CD4-positive, CD25-positive, alpha-beta regulatory T cell (primary cell): Measurements from ENCODE around the gene HOXC10. TPM values are rescaled to one million over a fixed set of nuclear protein-coding genes. Genes with fewer than 3 reads are reported as not detected.
A peak's percentile ranks its signal among the peaks of the same experiment; 100 is the strongest.

Experiments
- ATAC-seq, 2 donors: fragments of 150-1000 bp; cut with Tn5 transposase; one replicate each; pipeline ENCODE4 v1.10.0; 2021; ENCODE audit warnings: low read depth in 2 of 2, moderate number of reproducible peaks in 2 of 2, moderate library complexity in 1 of 2
- DNase-seq, 3 donors: peaks; one replicate each; pipeline versions ENCODE4 v3.0.0 to v3.0.0-alpha.2; 2012 to 2022; ENCODE audit warnings: mixed read lengths in 1 of 3
- H3K27ac ChIP-seq: one replicate; pipeline ENCODE4 v1.7.0; 2013; ENCODE audit warnings: mild to moderate bottlenecking, low read length; ENCODE audit not compliant: insufficient read depth, poor library complexity, severe bottlenecking
- H3K27me3 ChIP-seq: one replicate; pipeline ENCODE4 v1.7.0; 2013; ENCODE audit warnings: low read length; ENCODE audit not compliant: control insufficient read depth, insufficient read depth
- H3K36me3 ChIP-seq: one replicate; pipeline ENCODE4 v1.7.0; 2013; ENCODE audit warnings: mild to moderate bottlenecking, low read length, moderate library complexity; ENCODE audit not compliant: control insufficient read depth, insufficient read depth
- H3K4me1 ChIP-seq: 2 replicates; pipeline ENCODE4 v1.7.0; 2013; ENCODE audit warnings: mild to moderate bottlenecking, low read length; ENCODE audit not compliant: insufficient read depth, control insufficient read depth, poor library complexity, severe bottlenecking
- H3K4me3 ChIP-seq: one replicate; pipeline ENCODE4 v1.7.0; 2013; ENCODE audit warnings: low read depth, mild to moderate bottlenecking, low read length, moderate library complexity
- H3K9me3 ChIP-seq, 2 experiments: 1 replicate in 1 of 2; 2 replicates in 1 of 2; pipeline ENCODE4 v1.7.0; 2013; ENCODE audit warnings: low read length in 2 of 2, mild to moderate bottlenecking in 1 of 2, moderate library complexity in 1 of 2; ENCODE audit not compliant: control insufficient read depth in 2 of 2
- H3K27ac Mint-ChIP-seq, 3 donors: one replicate each; pipeline ENCODE4 v1.8.0; 2020 to 2022; ENCODE audit warnings: mild to moderate bottlenecking in 3 of 3, mixed read lengths in 3 of 3, moderate library complexity in 2 of 3
- H3K27me3 Mint-ChIP-seq: one replicate; pipeline ENCODE4 v1.8.0; 2022; ENCODE audit warnings: mild to moderate bottlenecking, mixed read lengths
- H3K36me3 Mint-ChIP-seq: one replicate; pipeline ENCODE4 v1.8.0; 2020; ENCODE audit warnings: mixed read lengths
- H3K4me1 Mint-ChIP-seq, 4 donors: one replicate each; pipeline ENCODE4 v1.8.0; 2020 to 2022; ENCODE audit warnings: mixed read lengths in 4 of 4, mild to moderate bottlenecking in 1 of 4
- H3K4me3 Mint-ChIP-seq, 4 donors: one replicate each; pipeline ENCODE4 v1.8.0; 2020 to 2022; ENCODE audit warnings: mild to moderate bottlenecking in 4 of 4, mixed read lengths in 4 of 4, moderate library complexity in 3 of 4
- H3K9me3 Mint-ChIP-seq, 7 donors: one replicate each; pipeline ENCODE4 v1.8.0; 2020 to 2022; ENCODE audit warnings: mixed read lengths in 7 of 7, mild to moderate bottlenecking in 3 of 7, moderate library complexity in 2 of 7
- polyA plus RNA-seq, 4 donors: library from polyadenylated mRNA; unstranded; fragments of 300-500 nt; fragmentation: Illumina TruSeq; gene quantifications; one replicate each; pipeline ENCODE4 v1.2.3, GENCODE V29; 2021
- total RNA-seq: library from RNA; stranded (reverse); gene quantifications from one replicate; pipeline ENCODE4 v1.2.3, GENCODE V29; 2022

The HOXC10 gene
- total and polyA plus RNA-seq, 5 donors from 2014 or later: not detected

DNA sequence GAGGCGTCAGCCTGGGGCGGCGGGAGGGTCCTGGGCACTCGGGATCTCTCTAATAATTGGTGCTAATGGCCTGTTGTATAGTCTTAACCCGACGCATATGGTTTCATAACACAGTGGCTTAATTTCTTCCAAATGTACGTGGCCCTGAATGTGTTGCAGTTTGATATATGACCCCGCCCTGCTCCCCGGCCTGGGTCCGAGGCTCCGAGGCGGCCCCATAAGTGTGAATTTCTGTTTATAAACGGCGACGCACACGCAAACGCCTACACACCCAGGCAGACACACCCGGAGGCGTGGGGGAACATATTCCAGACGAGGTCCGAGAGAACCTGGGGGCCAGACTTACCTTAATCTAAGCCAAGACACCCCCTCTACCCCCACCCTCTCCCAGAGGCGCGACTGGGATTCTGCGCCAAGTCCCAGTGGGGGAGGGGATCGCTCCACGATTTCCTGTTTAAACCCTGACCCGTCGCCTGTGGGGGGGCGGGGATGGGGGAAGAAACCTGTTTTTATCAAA lies 33.6 kb downstream of the HOXC10 start:
- DNase-seq (no peak), ATAC-seq (no peak)
- H3K27ac Mint-ChIP-seq: peak overlapping the region in 1 of 3 donors; percentile 63
- Histone ChIP-seq H3K4me1 (peaks cover 25% of the 10 kb centered on the region), H3K4me3 (no peak overlapping the region), H3K27me3 (peaks cover 46% of the 10 kb centered on the region), H3K27ac (no peak overlapping the region), H3K36me3 (no peaks in the 10 kb centered on the region), H3K9me3 (no peaks in the 10 kb centered on the region)
- no peaks in the 10 kb centered on the region for H3K36me3 Mint-ChIP-seq
- peak overlapping the region in 3 of 4 donors; percentile 46 to 86 (median 80) for H3K4me3 Mint-ChIP-seq
- H3K27me3 Mint-ChIP-seq: peaks cover 93% of the 10 kb centered on the region
- H3K9me3 Mint-ChIP-seq: peaks cover 0 to 8% (median 0%) of the 10 kb centered on the region in 7 donors
- H3K4me1 Mint-ChIP-seq: peaks cover 0 to 33% (median 15%) of the 10 kb centered on the region in 4 donors

DNA sequence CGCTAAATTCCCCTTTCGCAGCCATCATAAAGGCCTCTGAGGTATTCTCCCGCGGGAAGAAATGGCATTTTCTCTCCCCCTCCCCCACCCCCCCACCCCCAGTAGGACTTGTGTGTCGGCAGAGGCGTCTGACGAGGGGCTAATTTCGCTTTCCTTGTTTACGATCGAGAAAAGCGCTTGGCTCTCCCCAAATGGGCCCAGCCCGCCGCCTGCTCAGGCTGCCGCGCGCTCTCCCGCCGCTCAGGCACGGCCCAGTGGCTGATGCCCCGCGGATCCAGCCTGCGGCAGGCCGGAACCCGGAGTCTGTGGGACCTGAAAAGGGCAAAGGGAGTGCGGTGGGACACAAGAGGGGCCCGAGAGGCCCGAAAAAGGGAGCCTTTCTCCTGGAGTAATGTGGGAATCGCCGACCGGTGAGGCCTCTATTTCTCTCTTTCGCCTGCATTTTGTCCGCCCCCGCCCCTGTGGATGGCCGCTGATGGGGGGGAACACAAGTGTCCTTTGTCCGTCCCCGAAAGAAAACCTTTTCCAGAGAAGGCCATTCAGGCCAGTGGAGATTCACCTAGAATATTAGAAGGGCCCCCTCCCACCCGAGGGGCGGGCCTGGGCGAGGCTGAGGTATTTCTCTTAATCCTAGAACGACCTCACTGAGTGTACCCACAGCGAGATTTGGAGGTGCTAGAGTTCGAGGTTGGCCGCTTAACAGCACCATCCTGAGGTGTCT lies 34.3 kb downstream of the HOXC10 start:
- H3K9me3 ChIP-seq: no peaks in the 10 kb centered on the region
- H3K36me3 Mint-ChIP-seq: no peaks in the 10 kb centered on the region
- DNase-seq (no peak), ATAC-seq (no peak)
- peaks cover 0 to 33% (median 15%) of the 10 kb centered on the region in 4 donors for H3K4me1 Mint-ChIP-seq
- peaks cover 0 to 8% (median 0%) of the 10 kb centered on the region in 7 donors for H3K9me3 Mint-ChIP-seq
- H3K27ac ChIP-seq: no peak overlapping the region
- no peak overlapping the region for H3K4me3 ChIP-seq
- peaks cover 44% of the 10 kb centered on the region for H3K27me3 ChIP-seq
- no peaks in the 10 kb centered on the region for H3K36me3 ChIP-seq
- peaks cover 24% of the 10 kb centered on the region for H3K4me1 ChIP-seq
- peak overlapping the region in 1 of 3 donors; percentile 48 for H3K27ac Mint-ChIP-seq
- H3K27me3 Mint-ChIP-seq: peaks cover 93% of the 10 kb centered on the region
- H3K4me3 Mint-ChIP-seq: peak overlapping the region in 3 of 4 donors; percentile 19 to 64 (median 29)

DNA sequence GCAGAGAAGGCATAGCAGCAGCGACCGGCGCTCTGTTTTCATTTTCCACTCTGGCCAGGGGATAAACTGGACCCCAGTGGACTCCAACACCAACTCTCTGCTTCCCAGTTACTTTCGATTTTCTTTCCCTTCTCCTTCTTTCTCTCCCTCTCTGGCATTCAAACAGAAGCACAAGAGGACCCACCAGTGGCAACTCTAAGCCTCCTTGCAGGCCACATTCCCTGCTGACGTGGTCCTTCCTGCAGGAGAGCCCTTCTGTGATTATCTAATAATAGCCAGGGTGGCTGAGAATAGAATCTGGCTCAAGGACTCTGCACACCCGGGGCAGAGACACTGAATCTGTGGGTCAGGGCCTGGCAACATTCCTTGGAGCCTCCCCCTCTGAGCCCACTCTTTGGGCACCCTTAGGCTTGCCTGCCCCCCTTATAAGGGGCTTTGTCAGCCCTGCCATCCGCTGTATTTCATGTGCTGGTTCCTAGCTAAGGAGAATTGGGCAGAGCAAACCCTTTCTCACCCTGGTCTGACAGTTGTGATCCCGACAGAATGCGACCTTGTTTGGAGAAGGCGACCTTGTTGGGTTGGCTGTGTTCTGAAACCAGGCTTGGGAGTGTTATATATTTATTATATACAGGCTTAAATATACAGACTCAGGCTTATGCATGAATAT lies 35.1 kb downstream of the HOXC10 start:
- H3K9me3 Mint-ChIP-seq: peaks cover 0 to 8% (median 0%) of the 10 kb centered on the region in 7 donors
- H3K4me3 Mint-ChIP-seq: peak overlapping the region in 3 of 4 donors; percentile 27 to 64 (median 52)
- H3K36me3 Mint-ChIP-seq: no peaks in the 10 kb centered on the region
- Histone ChIP-seq H3K4me3 (no peak overlapping the region), H3K4me1 (peaks cover 18% of the 10 kb centered on the region), H3K9me3 (no peaks in the 10 kb centered on the region), H3K27me3 (peaks cover 44% of the 10 kb centered on the region), H3K36me3 (no peaks in the 10 kb centered on the region), H3K27ac (no peak overlapping the region)
- H3K27ac Mint-ChIP-seq: no peak overlapping the region
- DNase-seq (no peak), ATAC-seq (no peak)
- H3K4me1 Mint-ChIP-seq: peaks cover 0 to 25% (median 10%) of the 10 kb centered on the region in 4 donors
- peaks cover 90% of the 10 kb centered on the region for H3K27me3 Mint-ChIP-seq

DNA sequence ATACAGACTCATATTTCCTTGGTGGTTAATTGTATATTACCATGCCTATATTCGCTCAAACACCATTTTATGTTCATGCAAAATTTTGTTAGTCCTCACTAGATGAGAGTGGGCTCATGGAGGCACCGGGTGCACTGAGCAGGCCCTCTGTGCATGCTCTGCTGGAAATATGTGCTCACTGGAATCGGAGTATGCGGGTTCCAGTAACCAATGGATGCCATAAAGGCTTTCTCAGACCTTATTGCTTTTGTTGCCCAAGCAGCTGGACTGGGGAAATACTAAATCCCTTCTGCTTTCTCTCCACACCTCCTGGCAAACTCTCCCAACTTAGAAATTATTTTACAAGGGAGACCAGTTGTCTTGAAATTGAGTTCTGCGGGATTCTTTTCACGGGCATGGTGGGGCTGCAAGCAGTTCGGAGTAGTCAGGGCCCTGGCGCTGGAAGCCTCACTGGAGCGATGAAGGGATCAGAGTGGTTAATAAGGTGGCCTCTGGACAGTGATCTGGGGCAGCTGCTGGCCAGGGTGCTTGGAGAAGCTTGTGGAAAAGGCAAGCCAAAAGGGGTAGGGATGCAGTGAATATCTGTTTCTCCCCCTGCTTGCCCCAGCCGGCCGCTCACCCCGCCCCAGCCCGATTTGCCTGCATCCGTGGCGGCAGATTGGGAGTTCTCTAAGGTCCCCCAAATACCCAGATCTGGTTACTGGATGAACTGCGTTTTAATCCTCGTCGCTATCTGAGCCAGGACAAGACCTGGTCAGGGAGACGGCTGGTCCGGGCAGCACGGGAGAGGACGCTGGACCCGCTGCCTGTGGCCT lies 35.9 kb downstream of the HOXC10 start:
- peak overlapping the region in 1 of 4 donors; percentile 64 for H3K4me3 Mint-ChIP-seq
- Histone ChIP-seq H3K36me3 (no peaks in the 10 kb centered on the region), H3K27me3 (peaks cover 38% of the 10 kb centered on the region), H3K9me3 (no peaks in the 10 kb centered on the region), H3K4me1 (peaks cover 18% of the 10 kb centered on the region), H3K27ac (no peak overlapping the region), H3K4me3 (no peak overlapping the region)
- H3K4me1 Mint-ChIP-seq: peaks cover 0 to 21% (median 11%) of the 10 kb centered on the region in 4 donors
- H3K9me3 Mint-ChIP-seq: peaks cover 0 to 8% (median 0%) of the 10 kb centered on the region in 7 donors
- ATAC-seq: no peak
- no peak for DNase-seq
- H3K27me3 Mint-ChIP-seq: peaks cover 90% of the 10 kb centered on the region
- no peak overlapping the region for H3K27ac Mint-ChIP-seq
- no peaks in the 10 kb centered on the region for H3K36me3 Mint-ChIP-seq

DNA sequence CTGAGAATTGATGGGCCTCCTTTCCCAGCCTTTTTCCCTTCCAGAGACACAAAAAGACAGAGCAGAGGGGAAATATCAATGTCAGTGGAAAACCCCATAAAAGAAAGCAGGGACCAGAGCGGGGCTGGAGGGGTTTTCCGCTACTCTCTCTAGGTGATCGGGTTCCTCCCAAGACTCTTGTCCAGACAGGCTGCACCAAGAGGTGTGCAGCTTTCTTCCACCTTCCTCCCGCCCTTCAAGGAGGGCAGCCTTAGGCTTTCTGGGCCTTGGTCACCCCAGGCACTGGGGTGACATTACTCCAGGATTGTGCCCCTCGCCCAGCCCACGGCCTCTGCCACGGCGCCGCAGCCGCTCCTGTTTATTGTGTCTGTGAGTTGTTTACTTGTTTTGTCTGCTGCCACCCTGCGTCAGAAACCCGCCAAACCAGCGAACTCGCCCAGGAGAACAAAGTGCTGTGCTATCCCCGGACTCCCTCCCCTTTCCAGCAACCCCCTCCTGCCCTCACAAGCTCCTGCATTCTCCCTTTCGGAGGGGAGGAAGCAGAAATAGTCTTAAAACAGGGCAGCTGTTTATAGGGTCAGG lies 36.6 kb downstream of the HOXC10 start:
- H3K36me3 ChIP-seq: no peaks in the 10 kb centered on the region
- ATAC-seq: no peak
- H3K4me1 ChIP-seq: peaks cover 18% of the 10 kb centered on the region
- H3K27me3 ChIP-seq: peaks cover 39% of the 10 kb centered on the region
- no peaks in the 10 kb centered on the region for H3K9me3 ChIP-seq
- Mint-ChIP-seq H3K9me3 (peaks cover 0 to 8% (median 0%) of the 10 kb centered on the region in 7 donors), H3K27ac (no peak overlapping the region), H3K4me3 (no peak overlapping the region), H3K36me3 (no peaks in the 10 kb centered on the region), H3K27me3 (peaks cover 90% of the 10 kb centered on the region), H3K4me1 (peaks cover 0 to 21% (median 12%) of the 10 kb centered on the region in 4 donors)
- H3K4me3 ChIP-seq: no peak overlapping the region
- H3K27ac ChIP-seq: no peak overlapping the region
- no peak for DNase-seq

DNA sequence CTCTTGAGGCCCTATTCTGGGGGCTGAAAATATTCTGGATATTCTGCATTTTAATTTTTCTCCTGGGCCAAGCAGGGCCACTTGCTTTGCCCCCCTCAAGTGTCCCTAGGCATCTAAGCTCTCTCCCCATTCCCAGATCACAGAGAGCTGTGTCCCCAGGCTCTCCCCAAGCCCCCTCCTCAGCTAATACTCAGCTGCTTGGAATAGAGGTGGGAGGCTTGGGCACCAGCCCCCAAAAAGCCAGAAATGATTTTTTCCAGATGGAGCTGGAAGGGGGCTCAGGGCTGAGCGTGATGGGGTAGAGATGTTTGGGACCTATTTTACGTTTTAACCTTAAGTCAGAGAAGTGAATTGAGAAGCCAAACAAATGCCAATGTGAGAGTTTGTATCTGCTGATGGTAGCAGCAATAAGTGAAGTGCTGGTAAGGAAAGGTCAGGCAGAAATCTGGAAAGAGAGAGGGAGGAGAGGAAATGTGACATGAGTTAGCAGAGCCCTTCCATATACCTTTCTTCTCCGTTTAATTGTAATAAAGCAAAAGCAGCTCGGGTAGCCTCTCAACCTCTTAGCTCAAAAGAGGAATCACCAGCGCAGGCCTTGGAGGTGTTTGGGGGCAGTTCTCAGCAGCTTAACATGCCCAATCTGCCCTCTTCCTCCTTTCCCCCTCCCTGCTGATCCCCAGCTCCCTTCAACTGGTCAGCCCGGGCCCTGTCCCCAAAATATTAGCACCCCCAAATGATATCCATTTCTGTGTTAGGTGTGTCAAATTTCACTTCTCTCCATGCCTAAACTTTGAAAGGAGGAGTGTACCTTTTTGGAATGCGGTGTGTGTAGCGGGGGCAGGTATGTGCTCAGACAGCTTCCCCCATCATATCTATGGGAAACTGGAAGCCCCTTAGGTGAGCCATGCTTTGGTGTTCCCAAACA lies 38.3 kb downstream of the HOXC10 start:
- Mint-ChIP-seq H3K27me3 (peaks cover 93% of the 10 kb centered on the region), H3K9me3 (peaks cover 0 to 3% (median 0%) of the 10 kb centered on the region in 7 donors), H3K27ac (no peak overlapping the region), H3K4me1 (peaks cover 0 to 16% (median 11%) of the 10 kb centered on the region in 4 donors), H3K4me3 (no peak overlapping the region), H3K36me3 (no peaks in the 10 kb centered on the region)
- no peak overlapping the region for H3K4me3 ChIP-seq
- H3K27me3 ChIP-seq: peaks cover 48% of the 10 kb centered on the region
- no peak for DNase-seq
- H3K4me1 ChIP-seq: peaks cover 6% of the 10 kb centered on the region
- no peak for ATAC-seq
- no peak overlapping the region for H3K27ac ChIP-seq
- no peaks in the 10 kb centered on the region for H3K36me3 ChIP-seq
- H3K9me3 ChIP-seq: no peaks in the 10 kb centered on the region
